OCI-LY7 (cell line): Measurements from ENCODE around the gene EGLN2. TPM values are rescaled to one million over a fixed set of nuclear protein-coding genes. Genes with fewer than 3 reads are reported as not detected.
"Not testable (repeated sequence)": the region's sequence is repeated elsewhere in the genome, so short reads cannot be mapped to it uniquely, and the experiment has no call there.

Experiments
- BruUV-seq: library from RNA; stranded (reverse); fragments of 400-500 nt; replicated peaks from 2 replicates; lab custom pipeline; 2021; lab: Mats Ljungman, UMichigan
- CTCF ChIA-PET: fragments of 300-600 bp; sonication (Branson Sonifier 250); formaldehyde crosslinking; loops from one replicate; lab custom pipeline; 2022; ENCODE audit warnings: antibody characterized with exemption; ENCODE audit not compliant: unreplicated experiment; lab: Charles Lee
- POLR2A ChIA-PET: fragments of 300-600 bp; sonication (Branson Sonifier 250); formaldehyde crosslinking; loops from one replicate; lab custom pipeline; 2022; ENCODE audit warnings: antibody characterized with exemption; lab: Charles Lee
- DNase-seq: peaks from one replicate; pipeline ENCODE4 v3.0.0-alpha.2; 2015; ENCODE audit warnings: low spot score
- H2AFZ ChIP-seq: fragments of 200-600 bp; sonication (generic), shearing (Covaris generic); 2 replicates; pipeline ENCODE4 v1.6.1; 2014; ENCODE audit warnings: mild to moderate bottlenecking, antibody characterized with exemption, low read length, moderate library complexity
- H3K27ac ChIP-seq: fragments of 200-600 bp; sonication (generic); 2 replicates; pipeline ENCODE4 v1.5.1; 2014; ENCODE audit warnings: mixed run types, low read depth, mild to moderate bottlenecking, moderate library complexity, low read length, inconsistent platforms; ENCODE audit not compliant: poor library complexity, severe bottlenecking
- H3K36me3 ChIP-seq: fragments of 200-600 bp; sonication (generic); 2 replicates; pipeline ENCODE4 v1.6.1; 2014; ENCODE audit warnings: mild to moderate bottlenecking, antibody characterized with exemption, low read length, moderate library complexity, mixed read lengths; ENCODE audit not compliant: insufficient read depth
- H3K4me1 ChIP-seq: fragments of 200-600 bp; sonication (generic); 2 replicates; pipeline ENCODE4 v1.5.1; 2014; ENCODE audit warnings: mild to moderate bottlenecking, low read length; ENCODE audit not compliant: insufficient read depth, poor library complexity, severe bottlenecking
- H3K4me2 ChIP-seq: fragments of 200-600 bp; sonication (generic); 2 replicates; pipeline ENCODE4 v1.6.1; 2014; ENCODE audit warnings: mild to moderate bottlenecking, low read length
- H3K4me3 ChIP-seq: fragments of 200-600 bp; sonication (generic); 2 replicates; pipeline ENCODE4 v1.5.1; 2014; ENCODE audit warnings: mild to moderate bottlenecking, low read depth, low read length; ENCODE audit not compliant: poor library complexity, severe bottlenecking
- H3K79me2 ChIP-seq: fragments of 200-600 bp; sonication (generic); 2 replicates; pipeline ENCODE4 v1.6.1; 2016; ENCODE audit warnings: low read depth, mild to moderate bottlenecking, low read length, moderate library complexity, mixed read lengths; ENCODE audit not compliant: insufficient read depth
- H3K9me2 ChIP-seq: fragments of 200-600 bp; sonication (generic); 2 replicates; pipeline ENCODE4 v1.6.1; 2016; ENCODE audit warnings: mild to moderate bottlenecking, low read length, mixed read lengths; ENCODE audit not compliant: insufficient read depth
- H3K9me3 ChIP-seq: fragments of 200-600 bp; sonication (generic); 2 replicates; pipeline ENCODE4 v1.6.1; 2014; ENCODE audit warnings: mild to moderate bottlenecking, mixed run types, low read length, mixed read lengths
- H4K20me1 ChIP-seq: fragments of 200-600 bp; sonication (generic); 2 replicates; pipeline ENCODE4 v1.6.1; 2014; ENCODE audit warnings: mild to moderate bottlenecking, antibody characterized with exemption, low read length, moderate library complexity, mixed read lengths; ENCODE audit not compliant: insufficient read depth
- EZH2phosphoT487 ChIP-seq: fragments of 200-600 bp; sonication (generic); IDR thresholded peaks from 2 replicates; pipeline ENCODE4 v1.6.1; 2018; ENCODE audit warnings: low read depth, borderline replicate concordance, mild to moderate bottlenecking, mixed run types, antibody characterized with exemption, low read length, moderate library complexity, mixed read lengths
- intact Hi-C: fragments of 100-400 bp; cut with micrococcal nuclease; formaldehyde crosslinking; loops from one replicate; pipeline ENCODE4 v1.10.0; 2022; ENCODE audit not compliant: unreplicated experiment
- total RNA-seq, 2 experiments: library from RNA; depleted of rRNA in 1 of 2; stranded (reverse); fragments of >200 nt in 1 of 2; shearing (Covaris generic) in 1 of 2; gene quantifications; 2 replicates each; pipeline ENCODE4 v1.2.3, GENCODE V29; 2014 to 2022
- TF ChIP-seq, protein P1 (sequence below): fragments of 200-600 bp; sonication (generic); conservative IDR thresholded peaks from 2 replicates; pipeline ENCODE4 v1.5.1; 2014; ENCODE audit warnings: mild to moderate bottlenecking, antibody characterized with exemption, low read length, moderate library complexity, mixed read lengths

The EGLN2 gene
- total RNA-seq, 2 experiments from 2014 or later, result 81.6 to 87.9 TPM

GRCh38 chr19:40829205-40829604, 30.2 kb downstream of the EGLN2 start:
- Histone ChIP-seq H4K20me1 (no peaks in the 10 kb centered on the region), H2AFZ (no peak overlapping the region), H3K4me1 (no peaks in the 10 kb centered on the region), H3K27ac (no peak overlapping the region), H3K9me2 (no peaks in the 10 kb centered on the region), H3K79me2 (no peaks in the 10 kb centered on the region), H3K9me3 (no peaks in the 10 kb centered on the region), H3K4me2 (no peak overlapping the region), H3K4me3 (no peak overlapping the region), H3K36me3 (no peaks in the 10 kb centered on the region)
- intact Hi-C loops, result no loop called here
- ChIA-PET POLR2A (no interaction called here), CTCF (interaction anchor here (0.9 kb wide), 1 partner anchor 146 kb away, joined by 3 read pairs; no protein-coding TSS in a partner anchor)
- TF ChIP-seq, protein P1, sequence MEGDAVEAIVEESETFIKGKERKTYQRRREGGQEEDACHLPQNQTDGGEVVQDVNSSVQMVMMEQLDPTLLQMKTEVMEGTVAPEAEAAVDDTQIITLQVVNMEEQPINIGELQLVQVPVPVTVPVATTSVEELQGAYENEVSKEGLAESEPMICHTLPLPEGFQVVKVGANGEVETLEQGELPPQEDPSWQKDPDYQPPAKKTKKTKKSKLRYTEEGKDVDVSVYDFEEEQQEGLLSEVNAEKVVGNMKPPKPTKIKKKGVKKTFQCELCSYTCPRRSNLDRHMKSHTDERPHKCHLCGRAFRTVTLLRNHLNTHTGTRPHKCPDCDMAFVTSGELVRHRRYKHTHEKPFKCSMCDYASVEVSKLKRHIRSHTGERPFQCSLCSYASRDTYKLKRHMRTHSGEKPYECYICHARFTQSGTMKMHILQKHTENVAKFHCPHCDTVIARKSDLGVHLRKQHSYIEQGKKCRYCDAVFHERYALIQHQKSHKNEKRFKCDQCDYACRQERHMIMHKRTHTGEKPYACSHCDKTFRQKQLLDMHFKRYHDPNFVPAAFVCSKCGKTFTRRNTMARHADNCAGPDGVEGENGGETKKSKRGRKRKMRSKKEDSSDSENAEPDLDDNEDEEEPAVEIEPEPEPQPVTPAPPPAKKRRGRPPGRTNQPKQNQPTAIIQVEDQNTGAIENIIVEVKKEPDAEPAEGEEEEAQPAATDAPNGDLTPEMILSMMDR, result no peak
- TF ChIP-seq EZH2phosphoT487, result no peak
- no TSS peak for BruUV-seq
- DNase-seq, result no peak

- H3K4me2 ChIP-seq, H3K9me3 ChIP-seq, intact Hi-C loops, H3K79me2 ChIP-seq, H3K4me1 ChIP-seq, DNase-seq, H3K4me3 ChIP-seq, H3K27ac ChIP-seq, H2AFZ ChIP-seq, BruUV-seq, POLR2A ChIA-PET, CTCF ChIA-PET, H3K36me3 ChIP-seq, H4K20me1 ChIP-seq, H3K9me2 ChIP-seq: not testable (repeated sequence)
These were observed 31.8 kb downstream of the EGLN2 start for GRCh38 chr19:40830741-40831140.

DNA sequence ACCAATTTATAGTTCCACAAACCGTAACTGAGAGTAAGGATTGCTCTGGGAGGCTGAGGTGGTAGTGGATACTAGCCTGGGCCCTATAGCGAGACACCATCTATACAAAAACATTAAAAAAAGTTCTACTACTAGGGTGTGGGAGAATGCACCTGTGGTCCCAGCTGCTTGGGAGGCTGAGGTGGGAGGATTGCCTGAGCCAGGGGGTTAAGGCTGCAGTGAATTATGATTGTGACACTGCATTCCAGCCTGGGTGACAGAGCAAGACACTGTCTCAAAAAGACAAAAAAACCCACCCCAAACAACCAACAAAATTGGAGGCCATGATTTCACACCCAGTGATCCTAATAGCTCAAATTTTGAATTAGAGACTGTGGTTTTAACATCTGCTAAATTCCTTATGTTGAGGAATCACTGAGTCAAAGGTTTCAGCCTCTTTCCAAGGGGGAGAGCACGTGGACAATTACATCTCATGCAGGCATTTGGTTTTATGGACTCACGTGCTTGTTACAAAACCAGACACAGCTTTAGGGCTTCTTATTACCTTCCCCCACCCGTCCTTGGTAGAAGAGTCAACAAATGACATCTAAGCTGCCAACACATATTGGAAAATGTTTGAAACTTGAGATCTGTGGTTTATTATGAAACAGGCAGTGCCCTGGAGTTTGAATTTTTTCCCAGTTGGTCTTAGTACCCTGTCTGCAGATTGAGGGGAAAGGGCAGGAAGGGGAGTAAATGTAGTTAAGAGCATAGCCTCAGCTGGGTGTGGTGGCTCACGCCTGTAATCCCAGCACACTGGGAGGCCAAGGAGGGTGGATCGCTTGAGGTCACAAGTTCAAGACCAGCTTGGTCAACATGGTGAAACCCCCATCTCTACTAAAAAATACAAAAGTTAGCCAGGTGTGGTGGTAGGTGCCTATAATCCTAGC, 32.8 kb downstream of the EGLN2 start:
- BruUV-seq, result no TSS peak
- H3K4me2 ChIP-seq, result no peak overlapping the region

DNA sequence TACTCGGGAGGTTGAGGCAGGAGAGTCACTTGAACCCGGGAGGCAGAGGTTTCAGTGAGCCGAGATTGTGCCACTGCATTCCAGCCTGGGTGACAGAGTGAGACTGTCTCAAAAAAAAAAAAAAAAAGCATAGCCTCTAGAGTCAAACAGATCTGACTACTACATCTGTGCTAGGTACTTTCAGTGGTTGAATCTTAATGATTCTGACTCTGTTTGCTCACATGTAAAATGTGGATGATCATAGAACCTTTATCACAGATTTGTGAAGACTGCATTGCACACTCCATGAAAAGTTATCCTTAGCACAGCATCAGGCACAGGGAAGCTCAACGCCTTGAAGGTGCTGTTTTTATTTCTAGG, 33.4 kb downstream of the EGLN2 start:
- DNase-seq, H3K27ac ChIP-seq, BruUV-seq, H3K4me3 ChIP-seq, H3K4me1 ChIP-seq, CTCF ChIA-PET, intact Hi-C loops, H2AFZ ChIP-seq, H3K4me2 ChIP-seq, H3K36me3 ChIP-seq, H3K9me3 ChIP-seq, POLR2A ChIA-PET, H3K9me2 ChIP-seq, H3K79me2 ChIP-seq, H4K20me1 ChIP-seq: not testable (repeated sequence)

More for the DNA sequence above, 32.8 kb downstream of the EGLN2 start:
- no peaks in the 10 kb centered on the region for H3K4me1 ChIP-seq
- ChIA-PET CTCF (no interaction called here), POLR2A (no interaction called here)
- H3K79me2 ChIP-seq, result no peaks in the 10 kb centered on the region
- H3K9me2 ChIP-seq, result no peaks in the 10 kb centered on the region
- no peaks in the 10 kb centered on the region for H4K20me1 ChIP-seq
- H3K4me3 ChIP-seq, result no peak overlapping the region
- H3K9me3 ChIP-seq, result no peaks in the 10 kb centered on the region
- no peaks in the 10 kb centered on the region for H3K36me3 ChIP-seq
- H2AFZ ChIP-seq, result no peak overlapping the region
- no peak overlapping the region for H3K27ac ChIP-seq
- intact Hi-C loops, result no loop called here
- no peak for TF ChIP-seq EZH2phosphoT487
- TF ChIP-seq, protein P1, result no peak
- no peak for DNase-seq
